Motor neuron (in vitro differentiated cells): Measurements from ENCODE around the gene TMEM158. TPM values are rescaled to one million over a fixed set of nuclear protein-coding genes. Genes with fewer than 3 reads are reported as not detected.

Source experiments
- ATAC-seq, 8 experiments: fragments of 200-7000 bp; cut with Tn5 transposase; replicated peaks in 6 of 8; 2 replicates each; pipeline ENCODE4 v1.8.0; 2021; ENCODE audit warnings: mild to moderate bottlenecking in 8 of 8, moderate library complexity in 8 of 8
- H3K27ac ChIP-seq, 2 donors: fragments of 250-450 bp; sonication (Bioruptor Pico); 2 replicates each; pipeline ENCODE4 v1.9.0; 2021; ENCODE audit warnings: antibody characterized with exemption in 2 of 2, mild to moderate bottlenecking in 2 of 2, moderate library complexity in 1 of 2
- H3K4me1 ChIP-seq, 2 donors: fragments of 250-450 bp; sonication (Bioruptor Pico); replicated peaks in 1 of 2; 2 replicates each; pipeline ENCODE4 v1.6.1; 2021; ENCODE audit warnings: antibody characterized with exemption in 2 of 2, mild to moderate bottlenecking in 2 of 2, moderate library complexity in 1 of 2
- H3K4me3 ChIP-seq, 5 donors: fragments of 250-450 bp; sonication (Bioruptor Pico); 2 replicates each; pipeline ENCODE4 v1.9.0; 2021; ENCODE audit warnings: antibody characterized with exemption in 5 of 5, mild to moderate bottlenecking in 5 of 5, moderate library complexity in 4 of 5
- WGBS, 10 experiments: fragments of 450-650 bp; shearing (Covaris generic); methylation state at CpG; one replicate each; pipeline ENCODE4 v1.0.0; 2022; 5-methylcytosine and 5-hydroxymethylcytosine counted together
- in situ Hi-C, 9 experiments: fragments of 400-800 bp; cut with MboI; loops; one replicate each; pipeline ENCODE4 v1.15.0; 2021; ENCODE audit warnings: low sequenced_read_pairs in 9 of 9, low pct_unique_long_range_greater_than_20kb in 2 of 9; ENCODE audit not compliant: unreplicated experiment in 9 of 9
- total RNA-seq, 8 experiments: library from RNA; unstranded; fragments of 300-600 nt; gene quantifications; 2 replicates each; pipeline versions ENCODE4 v1.2.3 to v1.2.4, GENCODE V29; 2022

The TMEM158 gene
- total RNA-seq, 8 experiments from 2014 or later: 0.45 to 12.9 (median 4.5) TPM

GRCh38 chr3:45210308-45211041, 15.6 kb downstream of the TMEM158 start:
- H3K27ac ChIP-seq: no peak overlapping the region
- in situ Hi-C loops: loop anchor here in 7 of 9 experiments (5.0 to 25.0 kb wide), 6 partner anchors 166 to 452 kb away; partner anchors contain the start of gene CLEC3B (in 3 of the 7)
- WGBS, 10 experiments: 0 to 100% (median 56%) methylated on average over 1 to 3 of the region's 14 CpGs; no CpG with 5 or more reads in 4 of the 10 experiments
- peak; percentile 61 to 100 (median 82) for ATAC-seq
- no peak overlapping the region for H3K4me3 ChIP-seq
- no peaks in the 10 kb centered on the region for H3K4me1 ChIP-seq

- ATAC-seq: no peak
- 38 to 100% (median 71%) methylated on average over 1 to 3 of the region's 3 CpGs; no CpG with 5 or more reads in 4 of the 10 experiments for WGBS, 10 experiments
- in situ Hi-C loops: loop anchor here in 7 of 9 experiments (10.0 to 25.0 kb wide), 4 partner anchors 172 to 453 kb away; partner anchors contain the start of gene CLEC3B (in 3 of the 7)
These were observed 16.6 kb downstream of the TMEM158 start for GRCh38 chr3:45209526-45209925.

GRCh38 chr3:45208586-45208985, 17.5 kb downstream of the TMEM158 start:
- in situ Hi-C loops: loop anchor here in 7 of 9 experiments (10.0 to 25.0 kb wide), 4 partner anchors 171 to 454 kb away; partner anchors contain the start of gene CLEC3B (in 3 of the 7)
- 80 to 100% (median 100%) methylated on average over 1 to 2 of the region's 2 CpGs; no CpG with 5 or more reads in 3 of the 10 experiments for WGBS, 10 experiments
- no peak for ATAC-seq

More at GRCh38 chr3:45209526-45209925, 16.6 kb downstream of the TMEM158 start:
- Histone ChIP-seq H3K4me1 (no peaks in the 10 kb centered on the region), H3K4me3 (no peak overlapping the region), H3K27ac (no peak overlapping the region)

GRCh38 chr3:45207446-45207845, 18.6 kb downstream of the TMEM158 start:
- Histone ChIP-seq H3K4me3 (no peak overlapping the region), H3K4me1 (no peaks in the 10 kb centered on the region), H3K27ac (peak overlapping the region in 1 of 2 donors; percentile 44)
- 0 to 81% (median 66%) methylated on average over 1 to 4 of the region's 4 CpGs; no CpG with 5 or more reads in 1 of the 10 experiments for WGBS, 10 experiments
- ATAC-seq: no peak
- in situ Hi-C loops: loop anchor here in 7 of 9 experiments (10.0 to 25.0 kb wide), 4 partner anchors 170 to 455 kb away; partner anchors contain the start of gene CLEC3B (in 3 of the 7)

More at GRCh38 chr3:45208586-45208985, 17.5 kb downstream of the TMEM158 start:
- Histone ChIP-seq H3K4me1 (no peaks in the 10 kb centered on the region), H3K4me3 (no peak overlapping the region), H3K27ac (no peak overlapping the region)

GRCh38 chr3:45205126-45205525, 21.0 kb downstream of the TMEM158 start:
- Histone ChIP-seq H3K4me1 (no peaks in the 10 kb centered on the region), H3K27ac (no peak overlapping the region), H3K4me3 (no peak overlapping the region)
- ATAC-seq: no peak
- in situ Hi-C loops: loop anchor here in 7 of 9 experiments (10.0 to 25.0 kb wide), 4 partner anchors 168 to 457 kb away; partner anchors contain the start of gene CLEC3B (in 3 of the 7)

GRCh38 chr3:45204136-45204535, 22.0 kb downstream of the TMEM158 start:
- ATAC-seq: peak in 1 of 8 experiments; percentile 27
- Histone ChIP-seq H3K27ac (no peak overlapping the region), H3K4me3 (no peak overlapping the region), H3K4me1 (no peaks in the 10 kb centered on the region)
- WGBS, 10 experiments: 17 to 94% (median 59%) methylated on average over 1 to 3 of the region's 3 CpGs; no CpG with 5 or more reads in 2 of the 10 experiments
- in situ Hi-C loops: loop anchor here in 7 of 9 experiments (10.0 to 25.0 kb wide), 4 partner anchors 167 to 458 kb away; partner anchors contain the start of gene CLEC3B (in 3 of the 7)

- H3K4me1 ChIP-seq: no peaks in the 10 kb centered on the region
- in situ Hi-C loops: loop anchor here in 7 of 9 experiments (10.0 to 25.0 kb wide), 4 partner anchors 163 to 462 kb away; partner anchors contain the start of gene CLEC3B (in 3 of the 7)
- WGBS, 10 experiments: 3 to 74% (median 42%) methylated on average over 2 to 7 of the region's 8 CpGs; no CpG with 5 or more reads in 3 of the 10 experiments
- no peak overlapping the region for H3K27ac ChIP-seq
- ATAC-seq: peak in 6 of 8 experiments; percentile 26 to 99 (median 60)
- H3K4me3 ChIP-seq: no peak overlapping the region
These were observed 26.0 kb downstream of the TMEM158 start for GRCh38 chr3:45199837-45200648.

GRCh38 chr3:45198264-45199260, 27.5 kb downstream of the TMEM158 start:
- 85 to 100% (median 98%) methylated on average over 1 to 4 of the region's 5 CpGs; no CpG with 5 or more reads in 2 of the 10 experiments for WGBS, 10 experiments
- ATAC-seq: no peak
- in situ Hi-C loops: no loop called here
- H3K4me1 ChIP-seq: no peaks in the 10 kb centered on the region
- no peak overlapping the region for H3K27ac ChIP-seq
- no peak overlapping the region for H3K4me3 ChIP-seq

GRCh38 chr3:45194791-45195190, 31.3 kb downstream of the TMEM158 start:
- no peak for ATAC-seq
- Histone ChIP-seq H3K27ac (no peak overlapping the region), H3K4me1 (no peaks in the 10 kb centered on the region), H3K4me3 (no peak overlapping the region)
- in situ Hi-C loops: no loop called here
- WGBS, 10 experiments: 80 to 100% (median 93%) methylated on average over 1 to 5 of the region's 5 CpGs; no CpG with 5 or more reads in 4 of the 10 experiments

- H3K4me1 ChIP-seq: no peaks in the 10 kb centered on the region
- ATAC-seq: no peak
These were observed 34.1 kb downstream of the TMEM158 start for GRCh38 chr3:45191924-45192417.

GRCh38 chr3:45191424-45191823, 34.7 kb downstream of the TMEM158 start:
- ATAC-seq: no peak
- no peaks in the 10 kb centered on the region for H3K4me1 ChIP-seq
- 50 to 100% (median 97%) methylated on average over 1 to 3 of the region's 4 CpGs; no CpG with 5 or more reads in 6 of the 10 experiments for WGBS, 10 experiments
- no peak overlapping the region for H3K4me3 ChIP-seq
- in situ Hi-C loops: no loop called here
- no peak overlapping the region for H3K27ac ChIP-seq

More at GRCh38 chr3:45191924-45192417, 34.1 kb downstream of the TMEM158 start:
- WGBS, 10 experiments: 11 to 80% (median 43%) methylated on average over 1 to 3 of the region's 3 CpGs; no CpG with 5 or more reads in 1 of the 10 experiments
- in situ Hi-C loops: no loop called here
- Histone ChIP-seq H3K4me3 (no peak overlapping the region), H3K27ac (no peak overlapping the region)
